ENCODE results near the gene EML2.

The EML2 gene

DNA sequence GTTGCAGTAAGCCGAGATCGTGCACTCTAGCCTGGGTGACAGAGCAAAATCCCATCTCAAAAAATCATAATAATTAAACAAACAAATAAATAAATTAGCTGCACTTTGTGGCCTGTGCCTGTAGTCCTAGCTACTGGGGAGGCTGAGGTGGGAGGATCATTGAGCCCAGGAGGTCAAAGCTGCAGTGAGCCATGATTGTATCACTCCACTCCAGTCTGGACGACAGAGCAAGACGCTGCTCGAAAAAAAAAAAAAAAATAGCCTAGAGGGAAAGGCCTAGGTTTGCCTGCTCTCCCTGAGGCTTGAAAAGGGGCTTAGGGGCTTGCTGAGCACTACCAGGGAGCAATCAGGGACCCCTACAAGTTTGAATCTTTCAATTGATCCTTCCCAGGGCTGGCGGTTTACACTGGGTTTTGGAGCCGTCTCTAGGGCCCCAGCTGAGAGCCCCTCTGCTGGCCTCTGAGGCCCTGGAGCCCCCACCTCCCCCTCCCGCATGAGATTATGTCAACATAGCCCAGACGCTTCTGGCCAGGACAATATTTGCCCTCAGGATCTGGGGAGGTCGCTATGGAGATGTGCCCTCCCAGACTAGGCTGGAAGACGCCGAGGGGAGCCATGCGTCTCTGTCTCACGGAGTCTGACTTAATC lies 18.4 kb upstream of the EML2 start:
- in situ Hi-C loops (cut with MboI; ENCODE audit: low pct_unique_long_range_greater_than_20kb, low sequenced_read_pairs) = no loop called here
- DNase-seq = no peak

DNA sequence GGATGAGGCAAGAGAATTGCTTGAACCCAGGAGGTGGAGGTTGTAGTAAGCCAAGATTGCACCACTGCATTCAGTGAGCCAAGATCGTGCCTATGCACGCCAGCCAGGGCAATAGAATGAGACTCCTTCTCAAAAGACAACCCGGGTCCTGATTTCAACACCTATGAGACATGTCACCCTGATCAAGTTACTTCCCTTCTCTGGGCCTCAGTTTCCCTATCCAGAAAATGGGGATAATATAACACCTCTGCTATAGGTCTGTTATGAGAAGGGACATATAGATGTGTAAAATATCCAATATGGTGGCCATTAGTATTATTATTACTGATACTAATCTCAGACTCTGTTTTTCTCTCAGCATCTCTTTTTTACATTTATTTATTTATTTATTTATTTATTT lies 15.9 kb upstream of the EML2 start:
- no peak for DNase-seq
- in situ Hi-C loops (cut with MboI; ENCODE audit: low pct_unique_long_range_greater_than_20kb, low sequenced_read_pairs) = no loop called here

DNA sequence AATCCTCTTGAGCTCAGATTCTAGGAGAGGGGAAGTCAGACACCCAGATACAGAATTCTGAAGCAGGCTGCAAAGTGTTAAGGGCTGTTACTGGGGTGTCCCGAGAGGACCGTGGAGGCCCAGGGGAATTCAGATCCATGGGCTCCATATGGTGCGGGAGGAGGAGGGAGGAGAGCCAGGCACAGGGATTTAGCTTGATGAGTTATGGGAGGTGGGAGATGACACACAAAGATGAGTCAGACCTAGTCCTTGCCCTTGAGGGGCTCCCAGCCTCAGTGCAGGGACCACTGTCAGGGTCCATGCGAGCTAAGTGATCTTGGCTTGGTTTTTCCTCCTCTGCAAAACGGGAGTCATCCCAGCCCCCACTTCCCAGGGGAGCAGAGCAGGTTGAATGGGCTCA lies 14.4 kb upstream of the EML2 start:
- no peak for DNase-seq
- in situ Hi-C loops (cut with MboI; ENCODE audit: low pct_unique_long_range_greater_than_20kb, low sequenced_read_pairs) = no loop called here

DNA sequence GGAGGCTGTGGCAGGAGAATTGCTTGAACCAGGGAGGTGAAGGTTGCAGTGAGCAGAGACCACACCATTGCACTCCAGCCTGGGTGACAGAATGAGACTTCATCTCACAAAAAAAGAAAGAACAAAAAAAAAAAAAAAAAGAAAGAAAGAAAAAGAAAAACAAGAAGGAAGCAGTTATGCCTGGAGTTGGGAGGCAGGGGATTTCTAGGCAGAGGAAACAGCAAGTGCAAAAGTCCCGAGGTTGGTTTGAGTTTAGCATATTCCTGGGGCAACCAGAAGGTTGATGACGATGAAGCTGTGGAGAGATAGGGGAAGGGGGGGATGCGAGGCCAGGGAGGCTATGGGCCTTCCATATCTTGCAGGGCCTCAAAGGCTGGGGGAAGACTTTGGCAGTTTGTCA lies 11.5 kb upstream of the EML2 start:
- in situ Hi-C loops (cut with MboI; ENCODE audit: low pct_unique_long_range_greater_than_20kb, low sequenced_read_pairs) = no loop called here
- DNase-seq = no peak

DNA sequence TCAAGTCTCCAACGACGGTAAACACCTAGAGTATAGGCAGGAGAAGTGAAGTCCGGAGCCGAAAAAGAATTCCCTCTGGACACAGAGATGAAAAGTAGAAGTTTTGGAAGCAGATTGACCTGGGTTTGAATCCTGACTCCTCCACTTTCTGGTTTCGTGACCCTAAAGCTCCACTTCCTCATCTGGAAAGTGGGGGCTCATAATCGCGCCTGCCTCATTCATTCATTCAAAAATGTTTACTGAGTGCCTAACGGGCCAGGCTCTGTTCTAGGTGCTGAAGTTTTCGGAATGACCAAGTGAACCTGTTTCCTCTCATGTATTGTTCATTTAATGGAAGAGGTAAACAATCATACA lies 7.1 kb upstream of the EML2 start:
- in situ Hi-C loops (cut with MboI; ENCODE audit: low pct_unique_long_range_greater_than_20kb, low sequenced_read_pairs) = no loop called here
- DNase-seq = no peak

DNA sequence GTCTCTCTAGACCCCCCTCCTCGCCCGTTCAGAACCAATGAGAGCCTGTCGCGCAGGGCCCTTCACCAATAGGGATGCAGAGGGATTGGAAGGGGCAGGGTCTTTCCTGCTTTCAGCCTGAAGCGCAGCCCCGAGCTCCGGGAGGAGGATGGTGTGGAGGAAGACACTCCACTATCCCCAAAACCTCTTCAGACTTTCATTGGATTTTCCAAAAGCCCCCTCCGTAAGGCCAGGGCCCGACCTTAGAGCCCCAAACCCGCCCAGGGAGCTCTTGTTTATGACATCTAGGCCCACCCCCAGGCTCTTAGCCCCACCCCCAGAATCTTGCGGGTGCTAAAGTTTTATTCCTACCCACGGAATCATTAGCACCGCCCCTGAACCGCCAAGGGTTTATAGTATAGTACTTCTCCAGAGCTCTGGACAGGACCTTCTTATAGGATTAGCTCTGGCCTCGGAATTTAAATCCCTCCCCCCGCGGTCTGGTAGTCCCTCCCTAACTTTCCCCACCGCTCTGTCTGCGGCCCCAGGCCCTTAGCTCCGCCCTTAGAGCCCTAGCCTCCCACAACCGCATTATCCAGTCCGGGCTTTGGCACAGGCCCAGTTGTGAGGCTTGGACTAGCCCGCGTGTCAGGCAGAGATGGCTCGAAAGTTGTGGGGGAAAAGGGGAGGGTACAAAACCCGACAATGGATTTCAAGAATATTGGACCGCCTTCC lies 6.6 kb upstream of the EML2 start:
- DNase-seq = peak; percentile 94
- in situ Hi-C loops (cut with MboI; ENCODE audit: low pct_unique_long_range_greater_than_20kb, low sequenced_read_pairs) = no loop called here

DNA sequence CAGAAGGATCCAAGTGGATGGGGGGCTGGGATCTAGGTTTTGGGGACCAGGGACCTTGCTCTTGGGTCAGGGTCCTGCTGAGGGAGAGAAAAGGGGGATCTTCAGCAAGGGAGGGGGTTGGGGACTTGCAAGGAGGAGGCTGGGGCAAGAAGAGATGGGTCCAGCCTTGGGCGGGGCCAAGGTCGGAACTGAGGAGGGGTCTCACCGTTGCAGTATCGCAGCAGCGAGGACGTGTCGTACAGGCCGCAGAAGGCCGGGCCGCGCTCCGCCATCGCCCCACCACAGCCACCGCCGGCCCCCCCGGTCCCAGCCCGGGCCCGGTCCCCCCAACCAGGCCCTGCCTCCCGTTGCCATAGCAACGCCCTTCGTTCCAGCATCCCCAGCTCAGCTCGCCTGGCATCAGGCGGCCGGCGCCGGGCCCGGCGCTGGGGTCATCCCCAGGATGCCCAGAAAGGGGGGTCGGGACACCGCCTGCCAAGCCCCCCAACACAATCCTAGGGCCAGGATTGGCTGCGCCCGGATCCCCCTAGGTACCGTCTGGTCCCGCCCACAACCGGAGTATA lies 6.0 kb upstream of the EML2 start:
- no peak for DNase-seq
- in situ Hi-C loops (cut with MboI; ENCODE audit: low pct_unique_long_range_greater_than_20kb, low sequenced_read_pairs) = no loop called here

DNA sequence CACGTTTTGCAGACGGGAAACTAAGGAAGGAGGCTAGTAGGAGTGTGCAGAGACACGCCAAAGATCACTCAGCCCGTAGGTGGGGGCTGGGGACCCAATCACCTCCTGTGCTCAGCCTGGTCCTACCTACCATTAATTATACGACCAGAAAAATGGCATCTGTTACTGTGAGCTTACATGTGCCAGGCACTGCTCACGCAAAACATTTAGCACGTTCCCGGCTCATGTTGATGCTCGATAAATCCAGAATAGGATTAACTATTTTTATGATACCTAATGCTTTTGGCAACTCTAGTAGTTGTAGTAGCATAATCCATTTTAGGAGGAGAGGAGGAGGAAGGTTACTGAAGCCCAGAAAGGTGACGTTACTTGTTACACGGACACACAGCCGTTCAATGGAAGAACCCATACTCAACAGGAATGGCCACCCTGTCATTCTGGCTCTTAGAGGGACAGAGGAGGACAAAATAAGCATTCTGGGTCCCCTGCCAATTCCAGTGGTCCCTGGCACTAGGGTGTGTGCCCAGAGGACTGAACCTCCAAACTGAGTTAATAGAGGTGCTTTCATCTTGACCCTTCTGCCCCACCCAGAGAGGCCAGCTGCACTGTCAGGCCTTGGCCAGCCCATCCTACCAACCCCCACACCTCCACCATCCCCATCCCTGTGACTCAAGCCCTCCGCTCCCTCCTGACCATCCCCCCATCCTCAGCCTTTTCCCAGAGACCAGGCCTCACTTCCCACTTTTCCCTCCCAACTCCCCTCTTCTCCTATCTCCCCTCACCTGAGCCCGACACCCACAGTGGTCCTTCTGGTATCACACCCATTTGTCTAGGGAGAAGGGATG lies 5.0 kb upstream of the EML2 start:
- in situ Hi-C loops (cut with MboI; ENCODE audit: low pct_unique_long_range_greater_than_20kb, low sequenced_read_pairs) = no loop called here

DNA sequence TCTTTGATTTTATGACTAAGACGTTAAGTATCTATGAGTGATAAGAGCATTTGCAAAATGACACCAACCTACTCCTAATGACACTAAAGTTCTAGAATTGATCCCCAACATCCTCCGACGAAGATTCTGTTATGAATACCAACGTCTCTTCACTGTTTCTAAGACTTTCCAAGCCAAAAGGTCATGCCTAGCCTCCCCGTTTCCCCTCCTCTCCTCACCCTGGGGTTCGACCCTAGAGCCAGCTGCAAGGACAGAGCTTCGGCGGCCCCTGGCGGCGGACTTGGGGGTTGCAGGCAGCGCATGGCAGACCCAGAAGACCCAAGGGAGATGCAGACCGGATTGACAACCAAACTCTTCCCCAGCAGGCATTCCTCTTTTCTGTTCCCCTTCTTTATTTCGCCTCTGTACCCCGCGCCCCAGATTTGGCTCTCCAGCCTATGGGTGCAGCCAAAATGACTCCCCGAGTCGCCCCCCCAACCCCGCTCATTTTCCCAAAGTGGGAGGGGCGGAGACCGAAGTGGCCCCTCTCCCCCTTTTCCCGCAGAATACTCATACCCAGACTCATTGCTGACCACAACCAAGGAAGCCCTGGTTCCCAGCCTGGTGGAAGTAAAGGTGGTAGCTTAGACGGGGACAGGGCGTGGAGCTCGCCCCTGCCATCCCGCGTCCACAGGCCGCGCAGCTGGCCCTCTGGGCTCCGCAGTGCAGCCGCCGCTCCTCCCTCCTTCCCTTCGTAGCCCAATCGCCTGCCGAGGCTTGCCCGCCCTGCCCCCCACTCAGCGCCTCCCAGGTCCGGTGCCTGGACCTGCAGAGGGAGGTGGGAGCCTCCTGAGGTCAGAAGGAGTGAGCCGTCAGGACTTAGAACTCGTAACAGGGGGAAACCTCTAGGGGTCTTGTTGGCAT lies 4.1 kb upstream of the EML2 start:
- peak; percentile 93 for DNase-seq
- in situ Hi-C loops (cut with MboI; ENCODE audit: low pct_unique_long_range_greater_than_20kb, low sequenced_read_pairs) = no loop called here

More for the DNA sequence above, 5.0 kb upstream of the EML2 start:
- DNase-seq = no peak

DNA sequence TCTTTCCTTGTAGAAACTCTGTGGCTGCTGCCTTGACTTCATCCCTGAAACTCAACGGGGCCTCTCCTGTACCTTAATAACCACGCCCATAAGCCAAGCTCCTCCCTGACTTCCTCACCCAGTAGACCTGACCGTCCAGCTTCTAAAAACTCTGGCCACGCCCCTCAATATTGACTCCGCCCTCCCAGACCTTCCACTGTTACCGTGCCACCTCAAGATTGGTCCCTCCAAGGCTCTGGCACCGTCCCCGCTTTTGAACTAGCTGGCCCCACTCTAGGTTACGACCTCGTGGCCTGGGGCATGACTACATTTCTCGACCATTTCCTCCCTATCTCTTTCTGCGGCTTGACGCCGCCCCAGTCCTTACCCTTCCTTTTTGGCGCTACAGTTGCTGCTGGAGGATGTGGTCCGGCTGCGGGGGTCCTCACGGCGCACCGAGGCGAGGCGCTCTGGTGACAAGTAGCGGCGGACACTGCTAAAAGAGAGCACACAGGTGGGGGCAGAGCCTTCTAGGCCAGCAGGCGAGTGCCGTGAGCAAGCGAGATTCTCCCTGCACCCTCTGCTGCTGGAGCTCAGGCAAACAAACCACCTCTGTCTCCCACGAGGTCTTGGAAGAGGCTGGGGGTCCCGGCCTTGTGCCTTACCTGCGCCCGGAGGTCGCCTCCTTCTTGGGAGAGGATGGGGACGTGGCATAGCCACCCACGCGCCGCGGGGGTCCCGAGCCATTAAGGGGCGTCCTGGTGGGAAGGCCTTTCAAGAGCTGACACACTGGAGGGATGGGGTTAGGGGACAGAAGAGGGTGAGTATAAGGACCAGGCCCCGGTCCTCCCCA lies 2.3 kb upstream of the EML2 start:
- in situ Hi-C loops (cut with MboI; ENCODE audit: low pct_unique_long_range_greater_than_20kb, low sequenced_read_pairs) = no loop called here
- DNase-seq = peak; percentile 97

DNA sequence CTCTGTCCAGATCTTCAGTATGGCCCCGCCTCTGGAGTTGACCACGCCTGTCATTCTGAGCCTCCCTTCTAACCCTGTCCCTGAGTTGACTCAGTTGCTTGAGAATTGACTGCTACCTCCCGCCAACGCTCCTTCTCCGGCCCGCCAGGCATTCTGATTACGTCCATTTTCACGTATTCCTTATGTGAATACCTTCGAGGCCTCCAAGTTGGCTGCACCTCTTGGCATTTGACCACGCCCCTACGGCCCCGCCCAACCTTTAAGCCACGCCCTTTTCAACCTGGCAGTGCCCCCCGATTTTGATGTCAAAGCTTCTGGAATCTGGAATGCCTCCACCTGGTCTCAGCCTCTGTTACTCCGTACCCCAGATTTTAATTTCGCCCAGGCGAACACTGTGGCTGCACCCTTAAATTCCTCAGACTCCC lies 1.7 kb upstream of the EML2 start:
- in situ Hi-C loops (cut with MboI; ENCODE audit: low pct_unique_long_range_greater_than_20kb, low sequenced_read_pairs) = no loop called here

DNA sequence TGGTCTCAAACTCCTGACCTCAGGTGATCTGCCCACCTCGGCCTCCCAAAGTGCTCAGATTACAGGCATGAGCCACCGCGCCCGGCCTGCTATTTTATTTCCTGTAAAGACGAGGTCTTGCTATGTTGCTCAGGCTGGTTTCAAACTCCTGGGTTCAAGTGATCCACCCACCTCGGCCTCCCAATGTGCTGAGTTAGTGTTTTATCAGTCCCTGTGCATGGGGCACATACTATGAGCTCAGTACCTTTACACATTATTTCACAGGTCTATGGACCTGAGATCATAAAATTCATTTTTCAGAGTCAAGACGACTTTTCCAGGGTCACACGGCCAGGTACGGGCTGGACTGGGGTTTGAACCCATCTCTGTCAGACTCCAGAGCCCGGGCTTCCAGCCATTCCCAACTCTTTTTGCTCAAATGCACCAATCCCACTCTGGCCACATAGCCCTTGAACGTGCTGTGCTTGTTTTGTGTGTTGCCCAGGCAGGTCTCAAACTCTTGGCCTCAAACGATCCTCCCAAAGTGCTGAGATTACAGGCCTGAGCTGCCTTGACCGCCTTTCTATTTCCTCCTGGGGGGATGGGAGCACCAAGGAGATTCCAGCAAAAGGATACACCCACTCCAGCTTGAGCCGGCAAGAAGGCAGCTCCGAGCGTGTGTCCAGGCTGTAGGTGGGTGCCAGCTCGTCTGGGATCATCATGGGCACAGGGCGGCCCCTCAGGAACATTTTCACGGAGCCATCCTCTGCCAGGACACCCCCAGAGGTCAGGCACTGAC lies 1.1 kb downstream of the EML2 start:
- no peak for DNase-seq
- in situ Hi-C loops (cut with MboI; ENCODE audit: low pct_unique_long_range_greater_than_20kb, low sequenced_read_pairs) = no loop called here

More for the DNA sequence above, 1.7 kb upstream of the EML2 start:
- no peak for DNase-seq

DNA sequence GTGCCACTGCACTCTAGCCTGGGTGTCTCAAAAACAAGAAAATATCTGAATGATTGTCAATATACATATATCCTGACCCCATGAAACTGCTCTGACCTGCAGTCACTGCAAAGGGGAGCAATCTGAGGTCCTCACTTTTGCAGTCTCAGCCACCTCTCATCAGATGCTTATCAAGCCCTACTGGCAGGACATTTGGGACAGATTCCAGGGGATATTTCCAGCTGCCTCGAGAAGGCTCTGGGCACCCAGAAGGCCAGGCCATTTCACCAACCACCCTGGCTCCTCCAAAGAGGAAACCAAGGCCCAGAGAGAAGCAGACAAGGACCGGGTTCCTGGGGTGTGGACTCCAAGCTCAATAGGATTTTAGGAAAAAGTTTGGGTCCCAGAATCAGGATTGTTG lies 2.3 kb downstream of the EML2 start:
- DNase-seq = no peak
- in situ Hi-C loops (cut with MboI; ENCODE audit: low pct_unique_long_range_greater_than_20kb, low sequenced_read_pairs) = no loop called here

DNA sequence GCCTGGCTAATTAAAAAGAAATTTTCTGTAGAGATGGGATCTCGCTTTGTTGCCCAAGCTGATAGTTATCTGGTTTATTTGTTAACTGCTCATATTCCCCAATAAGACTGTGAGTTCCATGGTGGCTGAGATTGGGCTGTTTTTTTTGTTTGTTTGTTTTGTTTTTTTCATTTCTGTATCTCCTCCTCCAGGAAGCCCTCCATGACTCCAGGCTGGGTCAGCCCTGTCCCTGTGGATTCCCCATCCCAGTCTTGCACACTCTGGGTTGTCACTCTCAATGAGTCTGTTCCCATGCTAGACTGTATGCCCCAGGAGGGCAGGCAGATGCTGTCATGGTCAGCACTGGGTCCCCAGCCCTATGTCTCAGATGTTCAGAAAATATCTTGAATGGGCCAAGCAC lies 2.9 kb downstream of the EML2 start:
- no peak for DNase-seq
- in situ Hi-C loops (cut with MboI; ENCODE audit: low pct_unique_long_range_greater_than_20kb, low sequenced_read_pairs) = no loop called here

DNA sequence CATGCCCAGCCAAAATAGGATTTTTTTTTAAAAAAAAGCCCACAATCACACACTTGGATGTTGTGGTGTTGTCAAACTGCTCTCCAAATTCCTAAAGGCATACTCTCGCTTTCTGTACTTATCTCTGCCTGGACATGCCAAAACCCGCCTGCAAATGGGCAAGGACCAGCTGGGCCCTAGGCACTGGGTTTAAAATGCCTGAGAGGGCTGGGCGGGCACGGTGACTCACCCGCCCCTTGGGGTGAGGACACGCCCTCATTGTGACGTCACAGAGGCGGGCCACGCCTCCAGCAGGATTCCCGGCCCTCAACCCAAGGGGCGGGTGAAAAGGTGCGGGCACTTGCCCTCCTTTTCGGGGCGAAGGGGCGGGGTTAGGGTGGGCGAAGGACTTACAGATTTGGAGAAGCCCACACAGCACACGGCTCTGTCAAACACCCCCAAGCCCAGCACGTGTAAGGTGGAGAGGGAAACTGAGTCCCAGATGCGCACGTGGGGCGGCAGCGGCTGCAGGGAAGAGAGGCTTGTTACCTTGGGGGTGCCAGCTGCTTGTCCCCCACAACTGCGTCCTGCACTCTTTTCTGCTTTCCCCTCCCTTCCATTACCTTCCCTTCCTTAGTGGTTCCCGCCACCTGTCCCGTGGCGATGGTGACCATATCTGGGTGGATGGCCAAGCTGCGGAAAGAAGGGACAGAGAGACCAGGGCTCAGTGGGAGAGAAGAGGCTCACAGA lies 6.6 kb downstream of the EML2 start:
- no peak for DNase-seq
- in situ Hi-C loops (cut with MboI; ENCODE audit: low pct_unique_long_range_greater_than_20kb, low sequenced_read_pairs) = no loop called here

DNA sequence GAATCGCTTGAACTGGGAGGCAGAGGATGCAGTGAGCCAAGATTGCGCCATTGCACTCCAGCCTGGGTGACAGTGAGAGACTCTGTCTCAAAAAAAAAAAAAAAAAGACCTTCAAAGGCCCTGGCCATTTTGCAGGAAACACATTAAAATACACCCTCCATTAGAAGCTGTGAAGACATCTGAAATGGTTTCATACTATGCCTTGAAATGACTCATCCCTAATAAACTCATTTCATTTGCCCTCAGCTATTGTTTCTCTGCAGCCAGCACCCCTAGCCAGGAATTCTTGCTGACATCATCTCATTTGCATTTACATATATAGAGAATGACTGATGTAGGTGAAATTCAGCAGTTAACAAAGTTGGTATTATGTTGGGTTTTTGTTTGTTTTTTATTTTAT lies 8.7 kb downstream of the EML2 start:
- DNase-seq = no peak
- in situ Hi-C loops (cut with MboI; ENCODE audit: low pct_unique_long_range_greater_than_20kb, low sequenced_read_pairs) = no loop called here

DNA sequence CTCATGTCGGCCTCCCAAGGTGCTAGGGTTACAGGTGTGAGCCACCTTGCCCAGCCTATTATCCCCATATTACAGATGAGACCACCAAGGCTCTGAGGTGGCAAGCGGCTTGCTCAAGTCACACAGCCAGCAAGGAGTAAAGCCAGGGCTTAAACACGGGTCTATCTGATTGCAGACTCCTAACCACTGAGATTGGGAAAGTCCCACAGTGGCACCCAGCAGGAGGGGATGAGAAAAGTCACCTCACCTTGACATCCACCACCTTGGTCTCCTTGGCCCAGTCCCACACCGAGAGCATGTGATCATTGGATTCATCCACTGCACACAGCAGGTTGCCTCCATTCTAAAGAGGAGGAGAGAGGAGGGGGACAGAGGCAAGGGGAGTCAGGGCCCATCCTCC lies 9.5 kb downstream of the EML2 start:
- in situ Hi-C loops (cut with MboI; ENCODE audit: low pct_unique_long_range_greater_than_20kb, low sequenced_read_pairs) = no loop called here
- DNase-seq = no peak
